ENCODE results near the gene ARAP3. TPM values are rescaled to one million over a fixed set of nuclear protein-coding genes. Genes with fewer than 3 reads are reported as not detected.

The ARAP3 gene
- total RNA-seq, 1 experiment from 2014 or later: 27.6 TPM

DNA sequence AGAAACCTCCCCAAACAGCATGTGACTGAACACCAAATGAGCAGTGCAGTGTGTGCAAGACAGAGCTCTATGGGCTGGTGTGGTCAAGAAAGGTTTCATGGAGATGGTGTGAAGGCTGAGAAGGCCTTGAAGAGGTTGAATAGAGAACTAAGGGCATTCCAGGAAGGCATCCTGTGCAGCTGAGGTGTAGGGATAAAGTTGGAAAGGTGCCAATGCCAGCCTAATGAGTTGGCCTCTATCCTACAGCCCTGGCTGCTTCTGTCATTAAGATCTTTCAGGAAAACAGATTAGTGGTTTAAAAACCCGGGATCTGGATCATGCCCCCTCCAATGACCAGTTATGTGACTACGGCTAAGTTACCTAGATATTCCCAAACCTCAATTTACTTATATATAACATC, 49.4 kb downstream of the ARAP3 start:
- H3K27me3 ChIP-seq (ENCODE audit: insufficient read depth, low read length): no peaks in the 10 kb centered on the region
- peaks cover 10% of the 10 kb centered on the region; the same call in 1 of the 2 replicates for H3K79me2 ChIP-seq (ENCODE audit: insufficient read depth, low read length)
- no peak overlapping the region for H2BK12ac ChIP-seq (ENCODE audit: insufficient read length, low read depth, low read length)
- H4K5ac ChIP-seq (ENCODE audit: insufficient read length, low read depth, low read length): no peak overlapping the region
- Mint-ChIP-seq H3K27me3 (ENCODE audit: low read depth) (no peaks in the 10 kb centered on the region; the same call in 1 of the 2 replicates), H3K4me3 (no peak overlapping the region), H3K4me1 (peaks cover 15% of the 10 kb centered on the region in 2 experiments), H3K27ac (no peak overlapping the region), H3K36me3 (ENCODE audit: insufficient read depth in 1 of 3, low read depth in 3 of 3) (peaks cover 14 to 44% (median 34%) of the 10 kb centered on the region in 3 experiments; a peak in 6 of 7 replicates), H3K9me3 (no peaks in the 10 kb centered on the region)
- H2BK120ac ChIP-seq (ENCODE audit: low read depth, low read length, poor library complexity, severe bottlenecking): no peak overlapping the region
- H3K27ac ChIP-seq (ENCODE audit: insufficient read length, low read depth, low read length): no peak overlapping the region
- no peak overlapping the region for H4K91ac ChIP-seq (ENCODE audit: insufficient read length, low read depth, low read length)
- peaks cover 13% of the 10 kb centered on the region for H3K23me2 ChIP-seq (ENCODE audit: insufficient read length, low read depth, low read length, poor library complexity, severe bottlenecking)
- WGBS (ENCODE audit: extremely low coverage, insufficient read length, low lambda C conversion rate): no CpG with 5 or more reads among the region's 2 CpGs
- H4K20me1 ChIP-seq (ENCODE audit: control insufficient read depth, insufficient read depth, insufficient read length): no peaks in the 10 kb centered on the region
- H4K8ac ChIP-seq (replicated peaks; ENCODE audit: insufficient read length, low read depth, low read length): no peak overlapping the region
- no peak overlapping the region for H3K4me2 ChIP-seq (ENCODE audit: insufficient read depth, insufficient read length, low read length)
- no peak overlapping the region for H2BK20ac ChIP-seq (ENCODE audit: low read depth, low read length, poor library complexity, severe bottlenecking)
- H2AFZ ChIP-seq (ENCODE audit: low read length): no peak overlapping the region
- H2BK15ac ChIP-seq (ENCODE audit: low read depth, low read length): no peak overlapping the region
- no peak overlapping the region for H3K9ac ChIP-seq (ENCODE audit: extremely low read depth, insufficient read length, low read length)
- no peak overlapping the region for H3K4ac ChIP-seq (ENCODE audit: low read depth, low read length)
- no peak overlapping the region for H3K14ac ChIP-seq (ENCODE audit: insufficient read depth, low read length)
- no peak overlapping the region for H3K18ac ChIP-seq (ENCODE audit: insufficient read length, low read depth, low read length)
- DNase-seq: no peak
- no peak overlapping the region for H2BK5ac ChIP-seq (ENCODE audit: insufficient read length, low read length)
- H3K56ac ChIP-seq (ENCODE audit: insufficient read length, low read depth, low read length): no peak overlapping the region
- peaks cover 10% of the 10 kb centered on the region for H3K79me1 ChIP-seq (ENCODE audit: insufficient read depth, low read depth, low read length, poor library complexity, severe bottlenecking)
- TF ChIP-seq CTCF (conservative IDR thresholded peaks at IDR 0.05): no peak
- no peak overlapping the region for H3T11ph ChIP-seq (ENCODE audit: low read length)
- H2AK5ac ChIP-seq (ENCODE audit: insufficient read length, low read length): no peak overlapping the region
- no peak overlapping the region for H3K23ac ChIP-seq (ENCODE audit: insufficient read length, low read depth, low read length)
- H3K4me1 ChIP-seq (ENCODE audit: insufficient read depth, low read length): peaks cover 4% of the 10 kb centered on the region; the same call in 1 of the 2 replicates
- H3K9me3 ChIP-seq (ENCODE audit: control insufficient read depth, low read depth, low read length): no peaks in the 10 kb centered on the region

Measured in H9 (cell line).